Activated naive CD8-positive, alpha-beta T cell (primary cell): ENCODE results near the gene C2orf74.
"Not testable (repeated sequence)": the region's sequence is repeated elsewhere in the genome, so short reads cannot be mapped to it uniquely, and the experiment has no call there.

Experiments
- H3K27ac Mint-ChIP-seq: one replicate; pipeline ENCODE4 v1.8.0; 2021; ENCODE audit warnings: mixed read lengths
- H3K27me3 Mint-ChIP-seq: one replicate; pipeline ENCODE4 v1.8.0; 2021; ENCODE audit warnings: mixed read lengths
- H3K36me3 Mint-ChIP-seq: one replicate; pipeline ENCODE4 v1.8.0; 2021; ENCODE audit warnings: mixed read lengths
- H3K4me1 Mint-ChIP-seq: one replicate; pipeline ENCODE4 v1.8.0; 2021; ENCODE audit warnings: low read depth, mixed read lengths
- H3K4me3 Mint-ChIP-seq: one replicate; pipeline ENCODE4 v1.8.0; 2021; ENCODE audit warnings: mild to moderate bottlenecking, mixed read lengths
- H3K9me3 Mint-ChIP-seq: one replicate; pipeline ENCODE4 v1.8.0; 2021; ENCODE audit warnings: low read depth, mixed read lengths

C2orf74 gene

DNA sequence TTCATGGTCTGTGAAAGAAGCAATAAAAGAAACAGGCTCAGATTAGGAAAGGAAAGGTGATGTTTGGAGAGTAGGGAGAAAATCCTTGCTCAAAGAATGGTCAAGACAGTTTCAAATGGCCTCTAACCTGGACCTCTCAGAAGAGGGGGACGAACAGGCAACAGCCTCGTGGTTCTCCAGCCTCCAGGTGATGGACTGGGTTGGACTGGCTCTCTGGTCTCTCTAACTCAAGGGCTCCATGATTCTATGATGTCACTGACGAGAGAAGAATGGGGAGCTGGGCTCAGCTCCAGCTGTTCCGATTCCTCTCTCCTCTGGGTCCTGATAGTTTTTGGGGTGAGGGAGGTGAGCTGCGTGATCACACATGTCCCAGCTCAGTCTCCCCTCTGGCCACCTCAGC is at the start of gene C2orf74:
C2orf74 (plus strand) TSS at position 301 of the 400 bp plus-strand sequence. CDS start 327 bp downstream, outside the sequence.
- Mint-ChIP-seq H3K27ac (no peak within 1 kb of the TSS), H3K4me3 (no peak within 1 kb of the TSS), H3K9me3 (peaks cover 5% of the 10 kb centered on the region), H3K36me3 (peaks cover 36% of the 10 kb centered on the region), H3K4me1 (no peaks in the 10 kb centered on the region), H3K27me3 (no peaks in the 10 kb centered on the region)

DNA sequence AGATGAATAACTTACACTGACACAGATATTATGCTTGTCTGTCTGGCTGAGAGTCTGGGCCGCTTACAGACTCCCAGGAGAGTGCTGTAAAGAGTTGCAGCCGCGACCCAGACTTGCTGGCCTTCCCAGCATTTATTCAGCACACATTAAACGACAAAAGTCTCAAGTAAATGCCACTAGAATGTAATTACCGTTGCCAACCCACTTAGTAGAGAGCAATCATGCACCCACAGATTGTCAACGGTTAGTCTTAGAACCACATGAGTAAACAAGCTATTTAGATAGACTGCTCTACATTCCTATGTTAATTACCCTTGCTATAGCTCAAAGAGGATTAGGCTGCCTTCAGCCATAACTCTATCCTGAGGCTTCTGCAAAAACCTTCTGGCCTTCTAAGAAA is 47.8 kb upstream of the C2orf74 start:
- Mint-ChIP-seq H3K4me1 (no peaks in the 10 kb centered on the region), H3K9me3 (peaks cover 12% of the 10 kb centered on the region), H3K4me3 (no peak overlapping the region), H3K27ac (no peak overlapping the region), H3K36me3 (peaks cover 18% of the 10 kb centered on the region), H3K27me3 (no peaks in the 10 kb centered on the region)

DNA sequence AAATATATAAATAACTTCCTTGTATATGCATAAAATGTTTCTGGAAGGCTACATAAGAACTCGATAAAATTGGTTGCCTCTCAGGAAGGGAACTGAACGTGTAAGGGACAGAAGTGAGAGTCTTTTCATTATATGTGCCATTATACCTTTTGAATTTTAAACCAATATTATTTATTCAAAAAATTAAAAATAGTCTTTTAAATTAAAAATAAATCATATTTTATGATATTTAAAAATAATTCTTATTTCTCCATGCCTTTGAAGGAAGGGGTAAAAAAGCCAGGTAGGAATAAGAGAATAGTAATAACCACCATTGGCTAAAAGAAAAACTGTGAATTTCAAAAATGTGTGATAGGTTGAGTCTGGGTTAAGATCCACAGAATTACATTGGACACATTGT is 45.7 kb upstream of the C2orf74 start:
- Mint-ChIP-seq H3K36me3 (peaks cover 17% of the 10 kb centered on the region), H3K27ac (no peak overlapping the region), H3K4me3 (no peak overlapping the region), H3K9me3 (peaks cover 12% of the 10 kb centered on the region), H3K4me1 (no peaks in the 10 kb centered on the region), H3K27me3 (no peaks in the 10 kb centered on the region)

DNA sequence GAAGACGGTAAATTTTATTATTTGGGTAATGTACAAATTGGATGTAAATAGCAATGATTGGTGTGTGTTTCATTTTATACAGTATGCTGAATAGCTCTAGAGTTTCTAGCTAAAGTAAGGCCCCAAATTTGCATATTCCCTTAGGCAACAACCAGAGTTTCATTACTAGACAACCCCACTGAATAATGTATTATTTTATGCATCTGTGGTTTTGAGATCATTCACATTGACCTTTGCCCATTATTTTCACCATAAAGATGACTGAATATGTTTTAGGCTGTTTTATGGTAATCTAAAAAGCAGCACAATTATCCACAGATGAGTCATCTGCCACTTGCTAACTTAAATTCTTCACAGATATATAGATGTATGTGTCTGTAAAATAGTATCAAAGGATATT is 44.5 kb upstream of the C2orf74 start:
- Mint-ChIP-seq H3K4me3 (no peak overlapping the region), H3K36me3 (peaks cover 10% of the 10 kb centered on the region), H3K4me1 (no peaks in the 10 kb centered on the region)

DNA sequence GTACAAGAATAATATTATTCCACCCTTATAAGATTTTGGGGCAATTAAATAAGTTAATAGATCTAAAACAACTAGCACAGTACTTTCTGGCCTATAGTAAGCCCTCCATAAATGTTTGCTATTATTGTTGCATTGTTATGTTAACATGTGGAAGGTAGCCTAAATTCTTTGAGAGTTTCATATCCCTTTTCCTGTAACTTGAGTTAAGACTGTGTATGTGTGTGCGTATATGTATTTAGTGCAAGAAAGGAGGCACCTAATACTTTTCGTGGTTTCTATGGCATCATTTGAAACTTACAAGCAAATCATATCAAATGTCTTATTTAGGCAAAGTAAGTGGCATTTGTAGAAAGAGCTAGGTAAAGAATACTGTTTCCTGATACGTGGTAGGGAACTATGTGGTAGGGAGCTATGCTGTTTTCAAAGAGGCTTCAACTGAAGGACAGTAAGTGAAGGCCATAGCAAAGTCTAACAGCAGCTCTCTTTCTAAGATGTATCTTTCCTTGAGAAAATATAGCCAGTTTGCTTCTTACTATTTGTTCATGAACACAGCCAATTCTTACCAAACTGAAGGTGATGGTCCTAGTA is 36.8 kb upstream of the C2orf74 start:
- H3K27me3 Mint-ChIP-seq, result no peaks in the 10 kb centered on the region
- H3K4me3 Mint-ChIP-seq, result no peak overlapping the region
- peaks cover 3% of the 10 kb centered on the region for H3K36me3 Mint-ChIP-seq
- H3K9me3 Mint-ChIP-seq, result peaks cover 4% of the 10 kb centered on the region
- no peaks in the 10 kb centered on the region for H3K4me1 Mint-ChIP-seq
- H3K27ac Mint-ChIP-seq, result no peak overlapping the region

More for the DNA sequence above, 44.5 kb upstream of the C2orf74 start:
- Mint-ChIP-seq H3K9me3 (peaks cover 4% of the 10 kb centered on the region), H3K27ac (no peak overlapping the region), H3K27me3 (no peaks in the 10 kb centered on the region)

DNA sequence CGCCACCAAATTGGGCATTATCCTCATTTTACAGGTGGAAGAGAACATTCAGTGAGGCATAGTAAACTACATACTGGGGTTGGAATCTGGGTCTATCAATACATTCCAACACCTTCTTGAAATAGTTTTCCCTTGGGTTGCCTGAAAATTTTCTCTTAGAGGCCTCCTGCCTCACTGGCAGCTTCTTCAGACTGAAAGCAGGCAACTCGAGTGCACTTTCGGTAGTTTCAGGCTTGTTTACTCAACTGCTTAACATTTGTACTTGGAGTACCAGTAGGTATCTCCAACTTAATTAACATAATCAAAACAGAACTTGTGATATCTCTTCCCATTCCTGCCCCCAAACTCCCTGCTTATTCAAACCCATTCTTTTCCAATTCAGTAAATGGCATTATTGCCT is 36.2 kb upstream of the C2orf74 start:
- Mint-ChIP-seq H3K4me1 (no peaks in the 10 kb centered on the region), H3K27ac (no peak overlapping the region), H3K36me3 (peaks cover 3% of the 10 kb centered on the region), H3K9me3 (peaks cover 4% of the 10 kb centered on the region), H3K4me3 (no peak overlapping the region), H3K27me3 (no peaks in the 10 kb centered on the region)

DNA sequence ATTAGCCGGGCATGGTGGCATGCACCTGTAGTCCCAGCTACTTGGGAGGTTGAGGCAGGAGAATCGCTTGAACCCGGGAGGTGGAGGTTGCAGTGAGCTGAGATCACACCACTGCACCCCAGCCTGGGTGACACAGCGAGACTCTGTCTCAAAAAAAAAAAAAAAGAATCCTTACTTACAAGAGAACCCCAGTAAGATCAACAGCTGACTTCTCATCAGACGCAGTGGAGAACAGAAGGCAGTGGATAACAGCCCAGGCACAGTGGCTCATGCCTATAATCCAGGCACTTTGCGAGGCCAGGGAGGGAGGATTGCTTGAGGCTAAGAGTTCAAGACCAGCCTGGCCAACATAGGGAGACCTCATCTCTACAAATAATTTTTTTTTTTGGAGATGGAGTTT is 33.9 kb upstream of the C2orf74 start:
- not testable (repeated sequence) for H3K36me3 Mint-ChIP-seq, H3K27ac Mint-ChIP-seq, H3K4me1 Mint-ChIP-seq, H3K27me3 Mint-ChIP-seq, H3K9me3 Mint-ChIP-seq, H3K4me3 Mint-ChIP-seq

DNA sequence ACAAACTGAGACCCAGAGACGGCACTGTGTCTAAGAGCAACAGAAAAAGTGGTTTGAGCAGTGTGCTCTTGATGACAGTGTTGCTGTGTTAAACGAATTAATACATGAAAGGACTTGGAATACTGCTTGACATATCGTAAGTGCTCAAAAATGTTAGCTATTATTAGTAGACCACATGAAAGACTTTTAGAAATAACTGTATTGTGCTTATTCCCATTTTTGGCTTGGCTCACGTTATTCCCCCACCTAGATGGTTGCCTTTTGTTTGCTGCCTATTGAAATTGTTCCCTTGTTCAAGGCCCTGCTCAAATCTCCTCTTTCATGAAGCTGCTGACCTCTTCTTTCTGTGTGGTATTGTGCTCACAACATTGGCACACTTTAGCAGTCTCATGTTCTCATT is 27.8 kb upstream of the C2orf74 start:
- H3K9me3 Mint-ChIP-seq, result no peaks in the 10 kb centered on the region
- no peak overlapping the region for H3K27ac Mint-ChIP-seq
- no peaks in the 10 kb centered on the region for H3K36me3 Mint-ChIP-seq
- no peaks in the 10 kb centered on the region for H3K27me3 Mint-ChIP-seq
- no peak overlapping the region for H3K4me3 Mint-ChIP-seq
- H3K4me1 Mint-ChIP-seq, result no peaks in the 10 kb centered on the region

DNA sequence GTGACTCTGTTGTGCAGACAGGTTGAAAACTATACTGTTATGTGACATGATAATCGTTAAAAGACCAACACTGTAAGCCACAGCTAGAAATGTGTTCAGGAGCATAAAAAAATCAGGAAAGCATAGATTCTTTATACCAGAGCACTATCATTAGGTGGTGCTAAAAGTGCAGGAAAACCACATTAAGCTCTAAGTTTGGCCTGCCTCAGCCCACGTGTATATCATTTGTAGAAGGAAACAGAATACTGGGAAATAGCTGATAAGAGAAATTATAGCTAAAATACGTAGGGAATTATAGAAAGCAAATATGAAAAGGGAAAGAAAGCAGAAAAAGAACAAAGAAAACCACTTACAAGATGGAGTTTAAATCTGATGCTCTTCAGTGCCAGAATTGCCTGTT is 26.5 kb upstream of the C2orf74 start:
- H3K4me3 Mint-ChIP-seq, result no peak overlapping the region
- no peaks in the 10 kb centered on the region for H3K9me3 Mint-ChIP-seq

DNA sequence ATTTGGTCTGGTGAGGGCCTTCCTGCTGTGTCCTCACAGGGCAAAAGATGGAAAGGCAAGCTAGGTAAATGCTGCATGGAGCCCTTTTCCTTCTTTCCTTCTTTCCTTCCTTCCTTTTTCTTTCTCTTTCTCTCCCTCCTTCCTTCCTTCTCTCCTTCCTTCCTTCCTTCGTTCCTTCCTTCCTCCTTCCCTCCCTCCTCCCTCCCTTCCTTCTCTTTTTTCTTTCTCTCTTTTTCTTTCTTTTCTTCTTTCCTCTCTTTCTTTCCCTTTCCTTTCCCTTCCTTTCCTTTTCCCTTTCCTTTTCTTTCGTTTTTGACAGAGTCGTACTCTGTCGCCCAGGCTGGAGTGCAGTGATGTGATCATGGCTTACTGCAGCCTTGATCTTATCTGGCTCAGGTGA is 23.1 kb upstream of the C2orf74 start:
- no peaks in the 10 kb centered on the region for H3K9me3 Mint-ChIP-seq

More for the DNA sequence above, 26.5 kb upstream of the C2orf74 start:
- no peaks in the 10 kb centered on the region for H3K36me3 Mint-ChIP-seq
- no peaks in the 10 kb centered on the region for H3K4me1 Mint-ChIP-seq
- H3K27me3 Mint-ChIP-seq, result no peaks in the 10 kb centered on the region
- no peak overlapping the region for H3K27ac Mint-ChIP-seq

DNA sequence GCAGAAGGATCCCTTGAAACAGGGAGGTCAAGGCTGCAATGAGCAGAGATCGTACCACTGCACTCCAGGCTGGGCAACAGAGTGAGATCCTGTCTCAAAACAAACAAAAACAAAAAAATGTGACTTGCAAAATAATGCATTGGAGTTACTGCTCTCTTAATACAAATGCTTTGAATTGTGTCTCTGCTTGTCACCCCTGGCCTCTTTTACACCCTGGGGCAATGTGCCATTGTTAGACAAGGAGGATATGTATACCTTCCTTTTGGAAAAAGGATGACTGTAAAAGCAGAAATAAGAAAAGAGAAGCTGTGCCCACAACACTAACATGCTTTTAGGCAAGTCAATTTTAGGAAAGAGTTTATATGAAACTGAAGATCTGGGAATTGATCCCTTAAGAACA is 20.8 kb upstream of the C2orf74 start:
- H3K4me1 Mint-ChIP-seq, result peaks cover 4% of the 10 kb centered on the region
- no peak overlapping the region for H3K4me3 Mint-ChIP-seq
- no peak overlapping the region for H3K27ac Mint-ChIP-seq
- H3K27me3 Mint-ChIP-seq, result no peaks in the 10 kb centered on the region
- H3K36me3 Mint-ChIP-seq, result no peaks in the 10 kb centered on the region
- H3K9me3 Mint-ChIP-seq, result no peaks in the 10 kb centered on the region

More for the DNA sequence above, 23.1 kb upstream of the C2orf74 start:
- Mint-ChIP-seq H3K27ac (no peak overlapping the region), H3K36me3 (no peaks in the 10 kb centered on the region), H3K4me1 (no peaks in the 10 kb centered on the region), H3K4me3 (no peak overlapping the region), H3K27me3 (no peaks in the 10 kb centered on the region)

DNA sequence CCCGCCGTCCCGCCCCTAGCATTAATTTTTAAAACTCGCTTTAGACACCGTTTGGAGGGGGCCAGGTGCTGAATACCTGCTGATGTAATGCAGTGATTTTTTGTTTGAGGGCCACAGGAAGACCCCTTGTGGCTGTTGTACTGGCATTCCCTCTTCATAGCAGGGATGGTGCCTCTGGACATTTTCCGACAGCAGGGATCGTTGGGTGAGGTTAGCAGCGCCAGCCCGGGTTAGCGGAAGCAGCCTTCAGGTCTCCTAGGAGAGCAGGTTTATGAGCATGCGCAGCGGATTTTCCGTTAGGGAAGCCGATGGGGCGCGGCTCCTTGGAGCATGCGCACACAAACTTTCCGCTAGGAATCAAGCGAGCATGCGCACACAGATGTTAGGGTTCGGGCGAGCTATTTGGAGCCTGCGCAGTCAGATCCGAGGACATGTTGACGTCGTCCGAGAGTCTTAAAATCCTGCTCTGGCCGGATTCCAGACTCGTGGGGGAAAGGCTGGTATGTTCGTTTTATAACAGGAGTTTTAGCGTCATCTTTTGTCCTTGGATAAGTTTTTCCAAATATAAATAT is 17.2 kb upstream of the C2orf74 start:
- H3K4me1 Mint-ChIP-seq, result peaks cover 4% of the 10 kb centered on the region
- H3K36me3 Mint-ChIP-seq, result peaks cover 8% of the 10 kb centered on the region
- peak overlapping the region; percentile 89 for H3K27ac Mint-ChIP-seq
- H3K4me3 Mint-ChIP-seq, result peak overlapping the region; percentile 91
- H3K27me3 Mint-ChIP-seq, result no peaks in the 10 kb centered on the region
- H3K9me3 Mint-ChIP-seq, result no peaks in the 10 kb centered on the region

DNA sequence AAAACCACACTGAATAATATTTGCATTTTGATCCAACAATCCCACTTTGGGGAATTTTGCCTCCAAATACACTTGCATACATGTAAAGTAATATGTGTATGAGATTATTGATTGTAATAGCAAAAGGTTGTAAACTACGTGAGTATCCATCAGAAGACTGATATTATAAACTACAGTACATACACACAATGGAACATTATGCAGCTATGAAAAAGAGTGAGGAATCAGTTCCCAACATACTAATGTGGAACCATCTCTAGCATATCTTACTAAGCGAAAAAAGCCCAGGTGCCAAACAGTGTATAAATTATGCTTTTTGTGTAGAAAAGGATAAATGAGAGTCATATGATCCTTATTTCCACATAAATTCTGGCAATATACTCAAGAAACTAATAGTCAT is 16.0 kb upstream of the C2orf74 start:
- no peaks in the 10 kb centered on the region for H3K9me3 Mint-ChIP-seq
- peaks cover 13% of the 10 kb centered on the region for H3K36me3 Mint-ChIP-seq
- peaks cover 4% of the 10 kb centered on the region for H3K4me1 Mint-ChIP-seq
- H3K4me3 Mint-ChIP-seq, result peak overlapping the region; percentile 72
- H3K27me3 Mint-ChIP-seq, result no peaks in the 10 kb centered on the region
- H3K27ac Mint-ChIP-seq, result peak overlapping the region; percentile 42

DNA sequence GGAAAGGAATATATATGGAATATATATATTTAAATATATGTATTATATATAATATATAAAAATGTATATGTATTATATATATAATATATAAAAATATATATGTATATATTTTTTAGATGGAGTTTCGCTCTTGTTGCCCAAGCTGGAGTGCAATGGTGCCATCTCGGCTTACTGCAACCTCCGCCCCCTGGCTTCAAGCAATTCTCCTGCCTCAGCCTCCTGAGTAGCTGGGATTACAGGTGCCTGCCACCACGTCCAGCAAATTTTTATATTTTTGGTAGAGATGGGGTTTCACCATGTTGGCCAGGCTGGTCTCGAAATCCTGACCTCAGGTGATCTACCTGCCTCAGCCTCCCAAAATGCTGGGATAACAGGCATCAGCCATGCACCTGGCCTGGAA is 13.9 kb upstream of the C2orf74 start:
- not testable (repeated sequence) for H3K27me3 Mint-ChIP-seq, H3K4me1 Mint-ChIP-seq, H3K27ac Mint-ChIP-seq, H3K9me3 Mint-ChIP-seq, H3K4me3 Mint-ChIP-seq
- H3K36me3 Mint-ChIP-seq, result peaks cover 16% of the 10 kb centered on the region

DNA sequence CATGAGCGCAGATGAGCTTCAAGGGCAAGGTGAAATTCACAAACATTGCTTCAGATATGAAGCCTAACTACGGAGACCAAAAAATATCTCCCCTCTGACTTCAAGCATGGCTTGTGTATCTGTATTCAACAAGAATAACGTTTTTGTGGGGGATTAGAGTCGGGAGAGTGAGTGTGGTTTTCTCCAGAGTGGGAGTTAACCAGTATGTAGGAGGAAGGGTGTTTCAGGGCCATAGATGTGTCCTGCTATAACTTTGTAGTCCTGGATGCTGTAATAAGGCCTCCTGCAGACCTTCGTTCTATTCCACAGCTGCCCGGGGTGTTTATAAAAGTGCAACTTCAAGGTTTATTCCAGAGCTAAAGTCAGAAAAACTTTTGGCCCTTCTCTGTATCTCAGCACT is 12.9 kb upstream of the C2orf74 start:
- Mint-ChIP-seq H3K9me3 (no peaks in the 10 kb centered on the region), H3K27me3 (no peaks in the 10 kb centered on the region), H3K36me3 (peaks cover 16% of the 10 kb centered on the region), H3K27ac (no peak overlapping the region), H3K4me1 (peaks cover 4% of the 10 kb centered on the region), H3K4me3 (no peak overlapping the region)

DNA sequence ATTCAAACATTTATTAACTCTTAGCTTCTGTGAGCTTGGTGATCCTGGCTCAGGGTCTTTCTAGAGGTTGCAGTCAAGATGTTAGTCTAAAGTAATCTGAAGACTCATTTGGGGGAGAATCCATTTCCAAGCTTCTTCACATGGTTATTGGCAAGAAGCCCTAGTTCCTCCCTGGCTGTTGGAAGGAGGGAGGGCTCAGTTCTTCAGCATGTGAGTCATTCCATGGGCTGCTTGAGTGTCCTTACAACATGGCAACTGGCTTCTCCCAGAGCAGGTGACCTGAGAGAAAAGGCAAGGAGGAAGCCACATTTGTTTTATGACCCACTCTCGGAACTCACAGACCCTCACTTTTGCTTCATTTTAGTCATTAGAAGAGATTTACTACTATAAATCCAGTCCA is 10.6 kb upstream of the C2orf74 start:
- Mint-ChIP-seq H3K36me3 (peaks cover 16% of the 10 kb centered on the region), H3K4me1 (no peaks in the 10 kb centered on the region), H3K4me3 (no peak overlapping the region), H3K27ac (no peak overlapping the region), H3K27me3 (no peaks in the 10 kb centered on the region), H3K9me3 (no peaks in the 10 kb centered on the region)
